NCI-H2029 treated with DMSO at 0.1 percent for 48 hours (cell line): ENCODE data around the gene ANKRD10.
A peak's percentile ranks its signal among the peaks of the same experiment; 100 is the strongest.

Experiments
- DNase-seq: peaks from one replicate; lab custom pipeline; 2025; lab: John Stamatoyannopoulos, UW

Gene ANKRD10

DNA sequence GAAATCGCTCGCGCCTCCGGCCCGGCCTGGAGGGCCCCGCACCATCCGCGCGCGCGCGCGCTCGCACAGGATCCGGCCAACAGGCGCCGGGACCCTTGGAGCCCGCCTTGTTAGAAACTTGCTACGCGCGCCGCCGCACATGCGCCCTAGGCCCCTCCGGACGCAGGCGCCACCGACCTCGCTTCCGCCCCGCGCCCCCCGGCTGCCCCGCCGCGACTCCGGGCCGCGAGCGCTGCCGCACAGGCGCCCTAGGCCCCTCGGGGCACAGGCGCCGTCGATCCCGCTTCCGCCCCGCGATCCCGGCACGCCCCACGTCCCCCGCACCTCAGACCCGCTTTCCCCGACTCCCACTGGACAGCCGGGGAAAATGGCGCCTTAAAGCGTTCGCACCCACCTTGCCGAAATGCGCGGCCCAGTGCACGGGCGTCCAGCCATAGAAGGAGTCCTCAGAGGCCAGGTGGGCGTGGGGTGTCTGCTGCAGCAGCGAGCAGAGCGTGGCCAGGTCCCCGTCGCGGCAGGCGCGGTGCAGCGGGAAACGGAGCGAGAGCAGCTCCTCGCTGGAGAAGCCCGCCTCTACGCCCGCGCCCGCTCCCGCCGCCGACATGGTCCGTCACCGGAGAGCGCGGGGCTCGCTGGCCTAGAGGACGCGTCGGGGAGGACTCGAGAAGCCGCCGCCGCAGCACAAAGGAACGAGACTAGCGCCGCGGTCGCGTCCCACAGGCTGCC lies 375 bp downstream of the ANKRD10 start:
- peak; percentile 69 for DNase-seq

GRCh38 chr13:110914081-110914330 lies 863 bp downstream of the ANKRD10 start:
- DNase-seq = no peak

- DNase-seq = peak; percentile 28
These were observed 1.4 kb downstream of the ANKRD10 start for GRCh38 chr13:110913322-110914080.

DNA sequence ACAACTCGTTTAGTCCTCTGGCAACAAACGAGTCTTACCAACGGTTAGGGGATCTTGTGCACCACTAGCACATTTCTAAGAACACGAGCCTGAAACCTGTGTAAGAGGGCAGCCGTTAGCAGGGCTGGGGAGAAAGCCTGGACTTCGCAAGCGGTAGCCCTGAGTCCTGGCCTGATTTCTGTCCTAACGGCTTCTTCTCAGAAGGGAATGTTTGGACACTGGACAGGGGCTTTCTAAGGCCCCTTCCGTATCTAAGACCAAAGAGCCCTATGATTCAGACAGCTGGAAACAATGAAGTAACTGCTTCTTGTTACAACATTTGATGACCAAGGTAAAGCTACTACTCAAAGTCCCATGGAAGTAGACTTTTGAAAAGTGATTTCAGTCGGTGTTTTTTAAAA lies 2.2 kb downstream of the ANKRD10 start:
- DNase-seq = no peak

DNA sequence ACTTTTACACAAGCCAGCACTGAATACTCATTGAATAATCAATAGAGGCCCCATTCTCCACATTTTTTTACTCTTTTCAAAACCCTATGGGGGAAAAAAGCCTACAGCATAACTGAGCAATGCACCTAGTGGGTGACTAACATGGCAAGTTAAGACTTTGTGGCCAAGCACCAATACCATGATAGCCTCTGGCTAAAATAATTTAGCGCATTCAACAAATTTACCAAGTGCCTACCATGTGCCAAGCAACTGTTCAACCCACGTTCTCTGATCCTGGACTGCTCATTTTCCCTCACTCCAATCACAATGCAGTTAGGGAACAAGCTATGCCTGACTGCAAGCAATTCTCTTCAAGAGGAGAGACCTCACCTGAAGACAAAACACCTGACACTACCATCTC lies 3.0 kb downstream of the ANKRD10 start:
- DNase-seq = no peak

GRCh38 chr13:110910013-110910890 lies 4.6 kb downstream of the ANKRD10 start:
- DNase-seq = peak; percentile 73

GRCh38 chr13:110907951-110908898 lies 6.6 kb downstream of the ANKRD10 start:
- peak; percentile 73 for DNase-seq

DNA sequence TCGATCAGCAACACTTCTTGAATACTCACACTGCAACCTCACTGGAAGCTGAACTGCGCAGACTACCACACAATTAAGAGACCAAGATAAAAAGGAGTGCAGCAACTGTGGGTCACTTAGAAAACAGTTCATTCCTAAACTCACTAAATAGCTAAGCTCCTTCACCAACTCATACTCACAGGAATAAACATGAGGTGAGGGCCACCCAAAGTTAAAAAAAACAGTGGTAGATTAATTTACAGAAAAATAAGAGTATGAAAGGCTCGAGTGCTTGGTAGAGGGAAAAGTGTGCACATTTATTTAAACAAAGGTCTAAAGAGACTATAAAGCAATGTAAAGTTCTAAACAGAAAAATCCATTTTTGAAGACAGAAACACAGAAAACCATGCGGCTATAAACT lies 7.6 kb downstream of the ANKRD10 start:
- no peak for DNase-seq

DNA sequence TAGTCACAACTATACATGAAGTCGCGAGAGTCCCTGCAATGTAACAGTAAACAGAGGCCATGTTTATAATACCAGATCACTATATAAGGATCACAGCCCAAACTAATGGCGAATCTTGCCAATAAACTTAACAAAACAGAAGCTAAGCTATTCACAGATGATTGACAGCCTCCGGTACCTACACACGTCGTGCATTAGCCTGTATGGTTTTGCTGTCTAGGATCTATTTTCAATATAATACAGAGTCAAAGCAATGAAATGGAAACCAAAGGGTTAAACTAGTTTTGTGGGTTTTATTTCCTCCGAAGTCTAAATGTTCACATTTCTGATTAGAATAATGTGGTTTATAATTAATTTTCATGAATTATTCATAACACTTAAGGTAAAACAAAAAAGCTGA lies 10.1 kb downstream of the ANKRD10 start:
- DNase-seq = no peak

DNA sequence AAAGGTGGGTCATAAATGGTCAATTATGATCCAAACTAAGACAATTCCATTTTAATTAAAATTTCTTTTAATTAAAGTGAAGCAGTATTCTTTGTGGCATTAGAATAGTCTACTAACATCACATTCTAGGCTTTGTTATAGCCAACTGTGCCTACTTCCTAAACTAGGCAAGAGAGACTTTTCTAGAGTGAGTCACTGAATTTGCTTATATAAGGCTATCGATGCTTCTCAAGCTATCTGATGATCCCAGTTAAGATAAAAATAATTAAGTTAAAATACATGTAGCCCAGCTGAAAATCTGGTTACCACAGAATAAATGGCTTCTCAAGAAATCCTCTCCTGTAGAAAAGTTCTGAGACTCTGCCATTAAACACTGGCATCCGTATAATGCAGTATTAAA lies 12.5 kb downstream of the ANKRD10 start:
- no peak for DNase-seq

- DNase-seq = no peak
These were observed 17.3 kb downstream of the ANKRD10 start for GRCh38 chr13:110897521-110897920.

GRCh38 chr13:110897014-110897413 lies 17.9 kb downstream of the ANKRD10 start:
- DNase-seq = no peak

GRCh38 chr13:110894086-110894485 lies 20.8 kb downstream of the ANKRD10 start:
- DNase-seq = no peak

DNA sequence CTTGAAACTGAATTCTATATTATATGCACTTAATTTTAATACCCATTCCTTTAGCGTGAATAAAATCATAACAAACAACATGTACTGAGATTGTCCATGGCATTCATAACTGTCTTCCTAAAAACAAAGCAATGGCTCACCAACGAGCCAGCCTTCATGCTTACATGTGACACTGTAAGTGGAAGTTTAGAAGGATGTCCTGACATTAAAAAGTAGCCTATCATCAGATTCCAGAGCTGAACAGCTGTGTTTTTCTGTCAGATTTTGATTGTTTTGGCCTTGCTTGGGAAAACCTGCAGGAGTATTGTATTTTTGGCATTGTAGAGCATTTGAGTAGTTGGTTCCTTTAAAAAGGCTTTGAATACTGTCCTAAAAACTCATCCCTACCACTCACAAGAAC lies 21.3 kb downstream of the ANKRD10 start:
- DNase-seq = no peak

DNA sequence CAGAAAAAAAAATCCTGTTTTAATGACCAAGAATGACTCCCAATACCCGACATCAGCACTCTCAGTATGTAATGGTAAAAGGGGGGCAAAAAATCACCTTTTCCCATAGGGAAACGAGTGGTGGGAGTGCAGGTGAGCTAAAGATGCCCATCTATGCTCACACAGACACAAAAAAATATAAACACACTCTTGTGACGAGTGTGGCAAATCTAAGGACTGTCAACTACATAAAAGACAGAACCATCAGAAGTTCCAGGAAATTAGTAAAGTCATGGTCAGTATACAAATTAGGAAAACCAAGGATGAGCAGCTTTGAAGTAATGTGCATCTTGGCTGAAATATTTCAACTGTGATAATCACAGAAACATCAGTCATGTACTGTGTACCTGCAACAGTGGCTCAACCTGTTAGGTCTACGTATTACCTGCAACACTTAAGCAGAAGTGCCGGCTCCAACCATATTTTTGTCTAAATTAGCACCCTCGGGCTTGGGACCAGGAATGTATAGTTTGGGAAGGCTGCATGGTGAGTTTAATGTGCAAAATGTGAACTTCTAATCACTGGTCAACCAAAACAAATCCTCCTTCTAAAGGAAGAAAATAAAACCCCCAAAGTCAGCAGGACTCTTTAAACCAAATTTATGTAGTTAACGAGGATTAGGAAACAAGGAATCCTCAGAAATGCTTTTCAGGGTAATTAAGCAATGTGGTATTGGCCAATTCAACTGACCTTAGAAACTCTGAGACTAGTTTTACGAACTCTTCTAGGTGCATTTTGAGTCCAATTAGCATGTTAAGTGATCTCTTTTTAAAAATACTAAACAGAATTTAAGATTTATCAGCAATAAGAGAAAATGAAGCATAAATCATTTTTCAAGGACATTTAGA lies 24.3 kb downstream of the ANKRD10 start:
- DNase-seq = no peak

DNA sequence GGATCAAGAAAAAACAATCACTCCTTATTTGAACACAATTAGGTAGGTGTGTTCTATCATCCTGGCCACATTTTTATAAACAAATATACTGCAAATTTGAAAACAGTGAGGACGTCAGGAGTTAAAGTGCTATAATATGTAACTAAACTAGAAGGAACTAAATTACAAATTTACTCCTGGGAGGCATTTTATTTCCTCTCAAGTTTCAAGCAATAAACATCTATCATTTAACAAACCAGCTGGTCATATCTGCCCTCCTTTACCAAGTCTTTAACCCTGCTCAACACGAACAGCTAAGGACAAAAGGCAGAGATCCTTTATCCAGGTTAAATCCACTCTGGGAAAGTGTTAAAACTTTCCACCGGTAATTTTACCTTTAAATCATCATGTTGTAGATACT lies 26.5 kb downstream of the ANKRD10 start:
- no peak for DNase-seq

- no peak for DNase-seq
These were observed 27.1 kb downstream of the ANKRD10 start for GRCh38 chr13:110887597-110888333.

GRCh38 chr13:110886870-110887596 lies 27.8 kb downstream of the ANKRD10 start:
- no peak for DNase-seq
